ENCODE results near the gene ARHGDIB.

Gene ARHGDIB

GRCh38 chr12:14984766-14985285 is 23.4 kb upstream of the ARHGDIB start:
- no peak overlapping the region for H3K4me3 ChIP-seq (replicated peaks; ENCODE audit: low read depth, low read length)
- no peak for DNase-seq (ENCODE audit: extremely low read depth, low read depth)
- no peak for TF ChIP-seq CTCF (IDR thresholded peaks at IDR 0.05; ENCODE audit: low read depth, low read length, missing control alignments)

DNA sequence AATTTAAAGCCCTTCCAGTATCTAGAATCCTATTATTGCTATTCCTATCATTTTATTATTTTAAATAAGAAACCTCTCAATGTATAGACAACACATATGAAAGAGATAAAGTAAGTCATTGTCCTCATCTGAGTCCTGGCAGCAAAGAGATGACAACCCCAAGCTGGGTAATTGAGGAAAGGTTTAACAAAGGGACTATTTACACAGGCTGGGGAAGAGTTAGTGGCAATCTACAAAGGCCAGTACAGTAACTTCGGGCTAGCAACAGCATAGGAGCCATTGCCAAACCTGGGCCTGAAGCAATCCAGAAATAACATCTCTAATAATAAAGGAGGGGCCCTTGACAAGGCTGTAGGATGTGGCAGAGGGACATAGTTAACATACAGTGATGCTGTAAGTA is 22.6 kb upstream of the ARHGDIB start:
- DNase-seq (ENCODE audit: extremely low read depth, low read depth) = no peak
- TF ChIP-seq CTCF (IDR thresholded peaks at IDR 0.05; ENCODE audit: low read depth, low read length, missing control alignments) = no peak
- no peak overlapping the region for H3K4me3 ChIP-seq (replicated peaks; ENCODE audit: low read depth, low read length)

DNA sequence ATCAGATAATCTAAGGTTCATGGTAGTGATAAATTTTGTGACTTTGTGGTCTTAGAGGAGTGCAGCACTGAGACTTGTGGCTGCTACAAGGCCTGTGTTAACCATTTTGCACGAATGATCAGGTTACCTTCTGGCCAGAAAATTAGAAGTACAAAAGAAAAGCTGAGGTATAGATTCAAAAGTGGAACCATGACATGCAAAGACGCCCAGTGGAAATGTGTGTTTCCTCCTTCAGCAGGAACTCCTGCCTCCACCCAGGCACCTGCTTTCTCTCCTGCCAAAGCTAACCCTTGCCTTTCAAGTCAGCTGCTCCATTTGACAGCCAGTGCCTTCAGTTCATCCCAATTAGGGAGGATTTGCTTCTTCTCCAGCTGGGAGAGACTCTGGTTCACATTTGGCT is 21.6 kb upstream of the ARHGDIB start:
- H3K4me3 ChIP-seq (replicated peaks; ENCODE audit: low read depth, low read length) = no peak overlapping the region
- no peak for DNase-seq (ENCODE audit: extremely low read depth, low read depth)
- no peak for TF ChIP-seq CTCF (IDR thresholded peaks at IDR 0.05; ENCODE audit: low read depth, low read length, missing control alignments)

- no peak for TF ChIP-seq CTCF (IDR thresholded peaks at IDR 0.05; ENCODE audit: low read depth, low read length, missing control alignments)
- no peak for DNase-seq (ENCODE audit: extremely low read depth, low read depth)
- no peak overlapping the region for H3K4me3 ChIP-seq (replicated peaks; ENCODE audit: low read depth, low read length)
These were observed 21.2 kb upstream of the ARHGDIB start for GRCh38 chr12:14982562-14982961.

GRCh38 chr12:14981049-14981448 is 19.6 kb upstream of the ARHGDIB start:
- DNase-seq (ENCODE audit: extremely low read depth, low read depth) = no peak
- TF ChIP-seq CTCF (IDR thresholded peaks at IDR 0.05; ENCODE audit: low read depth, low read length, missing control alignments) = no peak
- no peak overlapping the region for H3K4me3 ChIP-seq (replicated peaks; ENCODE audit: low read depth, low read length)

DNA sequence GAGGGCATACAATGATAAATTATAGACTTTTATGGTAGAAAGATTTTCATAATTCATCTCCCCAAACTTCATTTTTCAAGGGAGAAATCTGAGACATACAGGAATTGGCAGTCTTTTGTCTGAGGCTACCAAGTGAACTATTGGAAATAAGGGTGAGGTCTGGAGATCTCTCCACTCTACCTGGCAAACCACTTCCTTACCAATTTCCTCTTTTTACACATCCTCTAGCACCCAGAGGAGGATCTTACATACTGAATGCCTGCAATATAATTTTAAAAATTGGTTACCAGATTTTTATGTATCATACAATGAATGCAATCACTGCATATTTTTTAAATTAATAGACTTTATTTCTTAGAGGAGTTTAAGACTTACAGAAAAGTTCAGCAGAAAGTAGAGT is 18.1 kb upstream of the ARHGDIB start:
- no peak for DNase-seq (ENCODE audit: extremely low read depth, low read depth)
- no peak for TF ChIP-seq CTCF (IDR thresholded peaks at IDR 0.05; ENCODE audit: low read depth, low read length, missing control alignments)
- no peak overlapping the region for H3K4me3 ChIP-seq (replicated peaks; ENCODE audit: low read depth, low read length)

DNA sequence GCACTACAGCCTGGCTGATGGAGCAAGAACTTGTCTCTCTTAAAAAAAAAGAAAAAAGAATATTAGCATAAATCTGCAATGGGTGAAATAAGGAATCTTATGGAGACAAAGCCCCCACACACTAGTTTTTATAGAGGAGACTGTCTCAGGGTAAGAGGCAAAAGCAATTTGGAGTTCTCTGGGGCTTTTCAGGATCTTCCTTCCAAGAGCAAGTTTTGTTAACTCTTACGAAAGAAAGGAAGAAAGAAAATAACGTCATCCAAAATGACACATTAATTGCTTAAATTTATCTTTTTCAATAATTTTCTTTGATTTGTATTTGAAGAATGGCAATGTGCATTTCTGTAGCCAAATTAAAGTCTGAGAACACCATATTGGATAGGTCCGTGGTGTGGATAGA is 15.3 kb upstream of the ARHGDIB start:
- DNase-seq (ENCODE audit: extremely low read depth, low read depth) = no peak
- no peak for TF ChIP-seq CTCF (IDR thresholded peaks at IDR 0.05; ENCODE audit: low read depth, low read length, missing control alignments)
- H3K4me3 ChIP-seq (replicated peaks; ENCODE audit: low read depth, low read length) = no peak overlapping the region
